VCaP (cell line): ENCODE measurements around the gene UBAP2L.

ENCODE experiments used
- H3K27ac ChIP-seq: fragments of 450-650 bp; 2 replicates; pipeline ENCODE4 v1.5.1; 2017
- CTCF ChIP-seq: fragments of 450-650 bp; conservative IDR thresholded peaks from 2 replicates; pipeline ENCODE4 v1.5.1; 2017; ENCODE audit warnings: mild to moderate bottlenecking, moderate library complexity

Gene UBAP2L

GRCh38 chr1:154260127-154260526, 39.4 kb downstream of the UBAP2L start:
- no peak for TF ChIP-seq CTCF
- H3K27ac ChIP-seq: no peak overlapping the region

GRCh38 chr1:154263465-154264332, 42.9 kb downstream of the UBAP2L start:
- H3K27ac ChIP-seq: no peak overlapping the region
- no peak for TF ChIP-seq CTCF

GRCh38 chr1:154264454-154264853, 43.7 kb downstream of the UBAP2L start:
- no peak for TF ChIP-seq CTCF
- H3K27ac ChIP-seq: no peak overlapping the region

- no peak overlapping the region for H3K27ac ChIP-seq
- no peak for TF ChIP-seq CTCF
Observed at GRCh38 chr1:154265586-154265985, 44.8 kb downstream of the UBAP2L start.

GRCh38 chr1:154270833-154271232, 50.1 kb downstream of the UBAP2L start:
- no peak for TF ChIP-seq CTCF
- no peak overlapping the region for H3K27ac ChIP-seq

GRCh38 chr1:154272217-154272998, 51.7 kb downstream of the UBAP2L start, which contains the start of gene HAX1:
Gene HAX1, plus strand, starts transcription at chr1:154272629. Its CDS starts 95 bp downstream, at chr1:154272724.
- TF ChIP-seq CTCF: peak; percentile 84
- H3K27ac ChIP-seq: peak within 1 kb of the TSS; percentile 94

GRCh38 chr1:154272999-154273563, 52.3 kb downstream of the UBAP2L start:
- peak overlapping the region; percentile 94 for H3K27ac ChIP-seq
- no peak for TF ChIP-seq CTCF
